HepG2 (cell line): ENCODE results near the gene PKLR. TPM values are rescaled to one million over a fixed set of nuclear protein-coding genes. Genes with fewer than 3 reads are reported as not detected.

Experiments used
- NCOA2 ChIP-seq: sonication (generic); formaldehyde crosslinking; IDR thresholded peaks from 2 replicates; pipeline ENCODE4 v1.8.0; 2022; ENCODE audit warnings: inconsistent platforms
- ZBTB7A ChIP-seq: sonication (generic); formaldehyde crosslinking; IDR thresholded peaks from 2 replicates; pipeline ENCODE4 v1.8.0; 2022; ENCODE audit warnings: mild to moderate bottlenecking, missing genetic modification reagents
- ZNF12 ChIP-seq: sonication (generic); formaldehyde crosslinking; IDR thresholded peaks from 2 replicates; pipeline ENCODE4 v1.5.0; 2020; ENCODE audit warnings: missing genetic modification reagents
- ZNF274 ChIP-seq: sonication (generic); formaldehyde crosslinking; IDR thresholded peaks from 2 replicates; pipeline ENCODE4 v1.5.1; 2020; ENCODE audit warnings: mild to moderate bottlenecking, missing genetic modification reagents
- ZNF317 ChIP-seq: sonication (generic); formaldehyde crosslinking; IDR thresholded peaks from 2 replicates; pipeline ENCODE4 v1.5.0; 2020; ENCODE audit warnings: mild to moderate bottlenecking, missing genetic modification reagents
- ZNF547 ChIP-seq: sonication (generic); formaldehyde crosslinking; IDR thresholded peaks from 2 replicates; pipeline ENCODE4 v1.5.1; 2020; ENCODE audit warnings: mild to moderate bottlenecking, missing genetic modification reagents
- ZNF598 ChIP-seq: sonication (generic); formaldehyde crosslinking; IDR thresholded peaks from 2 replicates; pipeline ENCODE4 v1.5.1; 2020; ENCODE audit warnings: mild to moderate bottlenecking, missing genetic modification reagents, borderline replicate concordance
- ZNF766 ChIP-seq: sonication (generic); formaldehyde crosslinking; IDR thresholded peaks from 2 replicates; pipeline ENCODE4 v1.5.0; 2020; ENCODE audit warnings: missing genetic modification reagents, borderline replicate concordance
- polyA plus RNA-seq, 8 experiments: library from polyadenylated mRNA; depleted of rRNA in 3 of 8; stranded (reverse) in 7 of 8; unstranded in 1 of 8; fragments of >200 nt; fragmentation: Illumina TruSeq in 4 of 8; extraction: Trizol in 4 of 8; gene quantifications; 2 replicates each; pipeline versions ENCODE4 v1.2.1 to v1.2.3, GENCODE V29; 2011 to 2016; ENCODE audit warnings: low read depth in 4 of 8, missing spikeins in 1 of 8, mixed read lengths in 1 of 8; ENCODE audit not compliant: insufficient read depth in 1 of 8
- total RNA-seq, 5 experiments: library from RNA; depleted of rRNA; stranded (reverse); fragments of >200 nt; fragmentation: Illumina TruSeq; extraction: Trizol; gene quantifications; 2 replicates each; pipeline ENCODE4 v1.2.3, GENCODE V29; 2016; ENCODE audit warnings: low read depth in 1 of 5
- TF ChIP-seq, protein P1 (sequence below): sonication (generic); formaldehyde crosslinking; IDR thresholded peaks from 2 replicates; pipeline ENCODE4 v1.4.0; 2020; ENCODE audit warnings: mild to moderate bottlenecking, missing genetic modification reagents
- TF ChIP-seq, protein P2 (sequence below): sonication (generic); formaldehyde crosslinking; IDR thresholded peaks from 2 replicates; pipeline ENCODE4 v1.4.0; 2020; ENCODE audit warnings: missing genetic modification reagents
- TF ChIP-seq, protein P3 (sequence below), 2 experiments: sonication (generic) in 1 of 2; formaldehyde crosslinking in 1 of 2; IDR thresholded peaks; 2 replicates each; pipeline versions ENCODE4 v1.4.0 to v1.6.1; 2016 to 2020; ENCODE audit warnings: borderline replicate concordance in 1 of 2, low read depth in 1 of 2, mild to moderate bottlenecking in 1 of 2, missing genetic modification reagents in 1 of 2
- TF ChIP-seq, protein P4 (sequence below): sonication (generic); formaldehyde crosslinking; IDR thresholded peaks from 2 replicates; pipeline ENCODE4 v1.4.0; 2020; ENCODE audit warnings: mild to moderate bottlenecking, missing genetic modification reagents

The PKLR gene
- total and polyA plus RNA-seq, 2 of the 13 experiments (the other 11 are each of a cell fraction or from before 2014, with no cell fraction given), result 10.3 to 29.3 TPM

DNA sequence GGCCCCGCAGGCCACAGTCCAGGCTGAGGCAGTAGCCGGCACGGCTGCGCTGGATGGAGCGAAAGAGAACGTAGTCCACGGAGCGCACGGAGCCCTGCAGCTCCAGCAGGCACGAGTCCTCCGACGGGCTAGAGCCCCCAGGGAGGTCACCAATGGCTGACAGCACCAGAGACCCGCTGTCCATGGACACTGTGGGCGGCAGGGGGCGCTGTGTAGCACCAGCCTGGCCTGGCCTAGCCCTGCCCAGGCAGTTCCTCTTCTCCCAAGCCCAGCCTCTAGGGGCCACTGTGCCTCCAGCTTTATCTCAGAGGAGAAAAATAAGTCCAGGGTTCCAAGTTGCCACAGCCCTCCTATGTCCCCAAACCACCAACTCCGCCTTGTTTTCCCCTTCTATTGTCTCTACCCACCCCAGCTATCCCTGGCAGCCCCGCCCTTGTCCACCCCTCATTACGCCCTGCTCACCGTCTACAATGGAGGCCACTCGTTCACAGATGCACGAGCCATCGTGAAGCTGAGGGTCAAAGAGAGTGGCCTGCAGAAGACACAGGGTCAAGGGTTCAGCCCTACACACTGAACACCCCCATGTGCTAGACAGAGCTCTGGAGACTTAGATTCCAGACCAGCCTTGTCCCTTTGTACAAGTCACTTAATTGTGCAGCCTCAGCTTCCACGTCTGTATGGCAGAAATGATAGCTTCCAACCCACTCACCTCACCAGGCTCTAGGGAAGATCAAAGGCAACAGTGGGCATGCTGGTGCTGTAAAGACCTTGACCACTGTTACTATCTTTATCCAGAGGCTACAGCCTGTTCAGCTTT, 50.4 kb downstream of the PKLR start (continued):
- TF ChIP-seq ZNF12 (CRISPR knock-in tag) (no peak), ZNF766 (CRISPR knock-in tag) (peak; percentile 72; the same call in 1 of the 2 replicates), ZNF317 (no peak), ZBTB7A (CRISPR knock-in tag) (0 out of 2 replicates have a peak, but pooled peaks have one; percentile 63), NCOA2 (no peak; the same call in 1 of the 2 replicates), ZNF598 (CRISPR knock-in tag) (peak; percentile 42; the same call in 1 of the 2 replicates), ZNF274 (CRISPR knock-in tag) (peak; percentile 51; the same call in 1 of the 2 replicates), ZNF547 (CRISPR knock-in tag) (no peak)
- TF ChIP-seq, protein P1, sequence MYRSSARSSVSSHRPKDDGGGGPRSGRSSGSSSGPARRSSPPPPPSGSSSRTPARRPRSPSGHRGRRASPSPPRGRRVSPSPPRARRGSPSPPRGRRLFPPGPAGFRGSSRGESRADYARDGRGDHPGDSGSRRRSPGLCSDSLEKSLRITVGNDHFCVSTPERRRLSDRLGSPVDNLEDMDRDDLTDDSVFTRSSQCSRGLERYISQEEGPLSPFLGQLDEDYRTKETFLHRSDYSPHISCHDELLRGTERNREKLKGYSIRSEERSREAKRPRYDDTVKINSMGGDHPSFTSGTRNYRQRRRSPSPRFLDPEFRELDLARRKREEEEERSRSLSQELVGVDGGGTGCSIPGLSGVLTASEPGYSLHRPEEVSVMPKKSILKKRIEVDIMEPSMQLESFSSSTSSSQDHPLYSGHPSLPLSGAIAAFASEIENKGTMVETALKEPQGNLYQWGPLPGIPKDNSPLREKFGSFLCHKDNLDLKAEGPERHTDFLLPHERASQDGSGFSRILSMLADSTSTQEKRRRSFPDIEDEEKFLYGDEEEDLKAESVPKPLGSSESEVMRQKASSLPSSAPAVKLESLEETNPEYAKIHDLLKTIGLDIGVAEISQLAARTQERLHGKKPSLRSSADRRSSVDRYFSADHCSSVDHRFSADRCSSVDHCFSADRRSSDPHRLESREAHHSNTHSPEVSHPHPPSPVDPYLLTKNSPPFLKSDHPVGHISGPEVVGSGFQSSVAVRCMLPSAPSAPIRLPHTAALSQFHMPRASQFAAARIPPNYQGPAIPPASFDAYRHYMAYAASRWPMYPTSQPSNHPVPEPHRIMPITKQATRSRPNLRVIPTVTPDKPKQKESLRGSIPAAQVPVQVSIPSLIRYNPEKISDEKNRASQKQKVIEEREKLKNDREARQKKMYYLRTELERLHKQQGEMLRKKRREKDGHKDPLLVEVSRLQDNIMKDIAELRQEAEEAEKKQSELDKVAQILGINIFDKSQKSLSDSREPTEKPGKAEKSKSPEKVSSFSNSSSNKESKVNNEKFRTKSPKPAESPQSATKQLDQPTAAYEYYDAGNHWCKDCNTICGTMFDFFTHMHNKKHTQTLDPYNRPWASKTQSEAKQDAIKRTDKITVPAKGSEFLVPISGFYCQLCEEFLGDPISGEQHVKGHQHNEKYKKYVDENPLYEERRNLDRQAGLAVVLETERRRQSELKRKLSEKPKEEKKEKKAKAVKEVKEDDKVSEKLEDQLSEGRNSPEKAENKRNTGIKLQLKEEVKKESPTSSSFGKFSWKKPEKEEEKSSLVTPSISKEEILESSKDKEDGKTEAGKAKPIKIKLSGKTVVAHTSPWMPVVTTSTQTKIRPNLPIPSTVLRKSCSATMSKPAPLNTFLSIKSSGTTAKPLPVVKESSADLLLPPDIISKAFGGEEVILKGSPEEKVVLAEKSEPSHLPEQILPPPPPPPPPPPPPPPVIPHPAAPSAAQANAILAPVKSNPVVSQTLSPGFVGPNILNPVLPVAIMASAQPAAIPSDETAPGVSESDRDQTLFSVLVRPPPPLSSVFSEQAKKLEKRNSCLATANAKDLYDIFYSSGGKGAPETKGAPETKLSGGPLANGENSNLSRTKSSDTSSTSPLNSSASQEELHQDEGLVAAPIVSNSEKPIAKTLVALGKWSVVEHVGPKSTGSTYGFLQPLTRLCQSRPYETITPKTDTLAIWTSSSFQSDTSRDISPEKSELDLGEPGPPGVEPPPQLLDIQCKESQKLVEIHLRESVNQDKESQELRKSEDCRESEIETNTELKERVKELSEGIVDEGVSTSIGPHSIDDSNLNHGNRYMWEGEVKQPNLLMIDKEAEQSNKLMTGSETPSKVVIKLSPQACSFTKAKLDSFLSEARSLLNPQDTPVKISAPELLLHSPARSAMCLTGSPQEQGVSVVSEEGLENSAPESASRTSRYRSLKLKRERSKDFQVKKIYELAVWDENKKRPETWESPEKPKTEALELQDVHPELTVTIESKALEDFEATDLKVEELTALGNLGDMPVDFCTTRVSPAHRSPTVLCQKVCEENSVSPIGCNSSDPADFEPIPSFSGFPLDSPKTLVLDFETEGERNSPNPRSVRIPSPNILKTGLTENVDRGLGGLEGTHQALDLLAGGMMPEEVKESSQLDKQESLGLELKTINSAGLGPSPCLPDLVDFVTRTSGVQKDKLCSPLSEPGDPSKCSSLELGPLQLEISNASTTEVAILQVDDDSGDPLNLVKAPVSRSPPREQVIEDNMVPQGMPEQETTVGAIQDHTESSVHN, result no peak
- TF ChIP-seq, protein P2, sequence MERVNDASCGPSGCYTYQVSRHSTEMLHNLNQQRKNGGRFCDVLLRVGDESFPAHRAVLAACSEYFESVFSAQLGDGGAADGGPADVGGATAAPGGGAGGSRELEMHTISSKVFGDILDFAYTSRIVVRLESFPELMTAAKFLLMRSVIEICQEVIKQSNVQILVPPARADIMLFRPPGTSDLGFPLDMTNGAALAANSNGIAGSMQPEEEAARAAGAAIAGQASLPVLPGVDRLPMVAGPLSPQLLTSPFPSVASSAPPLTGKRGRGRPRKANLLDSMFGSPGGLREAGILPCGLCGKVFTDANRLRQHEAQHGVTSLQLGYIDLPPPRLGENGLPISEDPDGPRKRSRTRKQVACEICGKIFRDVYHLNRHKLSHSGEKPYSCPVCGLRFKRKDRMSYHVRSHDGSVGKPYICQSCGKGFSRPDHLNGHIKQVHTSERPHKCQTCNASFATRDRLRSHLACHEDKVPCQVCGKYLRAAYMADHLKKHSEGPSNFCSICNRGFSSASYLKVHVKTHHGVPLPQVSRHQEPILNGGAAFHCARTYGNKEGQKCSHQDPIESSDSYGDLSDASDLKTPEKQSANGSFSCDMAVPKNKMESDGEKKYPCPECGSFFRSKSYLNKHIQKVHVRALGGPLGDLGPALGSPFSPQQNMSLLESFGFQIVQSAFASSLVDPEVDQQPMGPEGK (CRISPR knock-in tag), result peak; percentile 46; the same call in 1 of the 2 replicates
- TF ChIP-seq, protein P3, sequence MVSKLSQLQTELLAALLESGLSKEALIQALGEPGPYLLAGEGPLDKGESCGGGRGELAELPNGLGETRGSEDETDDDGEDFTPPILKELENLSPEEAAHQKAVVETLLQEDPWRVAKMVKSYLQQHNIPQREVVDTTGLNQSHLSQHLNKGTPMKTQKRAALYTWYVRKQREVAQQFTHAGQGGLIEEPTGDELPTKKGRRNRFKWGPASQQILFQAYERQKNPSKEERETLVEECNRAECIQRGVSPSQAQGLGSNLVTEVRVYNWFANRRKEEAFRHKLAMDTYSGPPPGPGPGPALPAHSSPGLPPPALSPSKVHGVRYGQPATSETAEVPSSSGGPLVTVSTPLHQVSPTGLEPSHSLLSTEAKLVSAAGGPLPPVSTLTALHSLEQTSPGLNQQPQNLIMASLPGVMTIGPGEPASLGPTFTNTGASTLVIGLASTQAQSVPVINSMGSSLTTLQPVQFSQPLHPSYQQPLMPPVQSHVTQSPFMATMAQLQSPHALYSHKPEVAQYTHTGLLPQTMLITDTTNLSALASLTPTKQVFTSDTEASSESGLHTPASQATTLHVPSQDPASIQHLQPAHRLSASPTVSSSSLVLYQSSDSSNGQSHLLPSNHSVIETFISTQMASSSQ (IDR thresholded peaks at IDR 0.05; ENCODE audit: low read depth), result no peak
- TF ChIP-seq, protein P3 (CRISPR knock-in tag; IDR thresholded peaks at IDR 0.05; ENCODE audit: borderline replicate concordance), result no peak
- TF ChIP-seq, protein P4, sequence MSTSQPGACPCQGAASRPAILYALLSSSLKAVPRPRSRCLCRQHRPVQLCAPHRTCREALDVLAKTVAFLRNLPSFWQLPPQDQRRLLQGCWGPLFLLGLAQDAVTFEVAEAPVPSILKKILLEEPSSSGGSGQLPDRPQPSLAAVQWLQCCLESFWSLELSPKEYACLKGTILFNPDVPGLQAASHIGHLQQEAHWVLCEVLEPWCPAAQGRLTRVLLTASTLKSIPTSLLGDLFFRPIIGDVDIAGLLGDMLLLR (CRISPR knock-in tag), result 0 out of 2 replicates have a peak, but pooled peaks have one; percentile 58
